NB4 (cell line): ENCODE measurements around the gene PRELID2.

Experiments used
- CTCF ChIP-seq: IDR thresholded peaks from one replicate; pipeline ENCODE4 v1.5.1; 2012; ENCODE audit warnings: low read depth, low read length
- MAX ChIP-seq: IDR thresholded peaks from 2 replicates; pipeline ENCODE4 v1.6.1; 2011; ENCODE audit warnings: low read depth, low read length
- MYC ChIP-seq: IDR thresholded peaks from 2 replicates; pipeline ENCODE4 v1.6.1; 2011; ENCODE audit warnings: low read depth, low read length
- POLR2A ChIP-seq: IDR thresholded peaks from 2 replicates; pipeline ENCODE4 v1.6.1; 2011; ENCODE audit warnings: mild to moderate bottlenecking; ENCODE audit not compliant: insufficient read length; ENCODE audit errors: extremely low read depth

GRCh38 chr5:145761254-145761653, 73.9 kb downstream of the PRELID2 start:
- TF ChIP-seq CTCF (no peak), POLR2A (no peak), MAX (no peak), MYC (no peak)
